MCF 10A (cell line): ENCODE results near the gene APBA1. TPM values are rescaled to one million over a fixed set of nuclear protein-coding genes. Genes with fewer than 3 reads are reported as not detected.

ENCODE experiments used
- BruUV-seq: library from RNA; stranded (reverse); fragments of 400-500 nt; replicated peaks from 2 replicates; lab custom pipeline; 2021; lab: Mats Ljungman, UMichigan
- CTCF ChIA-PET: fragments of 300-600 bp; sonication (Branson Sonifier 250); formaldehyde crosslinking; extraction: SDS; loops from one replicate; lab custom pipeline; 2021; ENCODE audit warnings: antibody characterized with exemption, inconsistent platforms; lab: Yijun Ruan, JAX
- POLR2A ChIA-PET: fragments of 300-600, 350-650 bp; sonication (Branson Sonifier 250); formaldehyde crosslinking; extraction: SDS; loops from one replicate; lab custom pipeline; 2020; ENCODE audit warnings: antibody characterized with exemption, inconsistent platforms; lab: Yijun Ruan, JAX
- DNase-seq: peaks from one replicate; pipeline ENCODE4 v3.0.0-alpha.2; 2018; ENCODE audit not compliant: unreplicated experiment
- H3K27ac Mint-ChIP-seq: one replicate; pipeline ENCODE4 v1.8.0; 2022; ENCODE audit warnings: mild to moderate bottlenecking, low read depth, mixed read lengths; ENCODE audit not compliant: unreplicated experiment
- H3K27me3 Mint-ChIP-seq: one replicate; pipeline ENCODE4 v1.8.0; 2022; ENCODE audit warnings: mixed read lengths; ENCODE audit not compliant: insufficient read depth, unreplicated experiment
- H3K36me3 Mint-ChIP-seq: one replicate; pipeline ENCODE4 v1.8.0; 2022; ENCODE audit warnings: mild to moderate bottlenecking, moderate library complexity, mixed read lengths; ENCODE audit not compliant: insufficient read depth, unreplicated experiment
- H3K4me1 Mint-ChIP-seq: one replicate; pipeline ENCODE4 v1.8.0; 2022; ENCODE audit warnings: mixed read lengths; ENCODE audit not compliant: insufficient read depth, unreplicated experiment
- H3K4me3 Mint-ChIP-seq: one replicate; pipeline ENCODE4 v1.8.0; 2022; ENCODE audit warnings: mild to moderate bottlenecking, moderate library complexity, mixed read lengths; ENCODE audit not compliant: unreplicated experiment
- H3K9me3 Mint-ChIP-seq: one replicate; pipeline ENCODE4 v1.8.0; 2022; ENCODE audit warnings: mixed read lengths; ENCODE audit not compliant: unreplicated experiment
- CTCF ChIP-seq: fragments of 200-600 bp; IDR thresholded peaks from one replicate; pipeline ENCODE4 v1.8.0; 2022; ENCODE audit warnings: antibody characterized with exemption, mild to moderate bottlenecking; ENCODE audit not compliant: unreplicated experiment
- intact Hi-C: fragments of 100-400 bp; cut with micrococcal nuclease; formaldehyde crosslinking; loops from 2 replicates; pipeline ENCODE4 v1.14.1; 2022
- total RNA-seq: library from RNA; stranded (reverse); gene quantifications from 2 replicates; pipeline ENCODE4 v1.2.3, GENCODE V29; 2022

APBA1 gene
- total RNA-seq, 1 experiment from 2014 or later = 0.07 TPM

- CTCF ChIA-PET = interaction anchor here (0.5 kb wide), 1 partner anchor 101 kb away, joined by 3 read pairs; no protein-coding TSS in a partner anchor
- no peak for TF ChIP-seq CTCF
- Mint-ChIP-seq H3K9me3 (no peaks in the 10 kb centered on the region), H3K27me3 (peaks cover 35% of the 10 kb centered on the region), H3K36me3 (no peaks in the 10 kb centered on the region), H3K4me1 (no peaks in the 10 kb centered on the region), H3K4me3 (no peak overlapping the region), H3K27ac (no peak overlapping the region)
- DNase-seq = no peak
- intact Hi-C loops = no loop called here
- BruUV-seq = no TSS peak
- POLR2A ChIA-PET = no interaction called here
These were observed 152.5 kb downstream of the APBA1 start for GRCh38 chr9:69519470-69520240.

- BruUV-seq = no TSS peak
- peaks cover 16% of the 10 kb centered on the region for H3K27me3 Mint-ChIP-seq
- H3K4me3 Mint-ChIP-seq = no peak overlapping the region
- no peaks in the 10 kb centered on the region for H3K36me3 Mint-ChIP-seq
- no peaks in the 10 kb centered on the region for H3K9me3 Mint-ChIP-seq
- ChIA-PET CTCF (interaction anchor here (1.1 kb wide), 1 partner anchor 34 kb away, joined by 3 read pairs; no protein-coding TSS in a partner anchor), POLR2A (no interaction called here)
- TF ChIP-seq CTCF = no peak
- intact Hi-C loops = no loop called here
- no peak for DNase-seq
- H3K4me1 Mint-ChIP-seq = no peaks in the 10 kb centered on the region
- H3K27ac Mint-ChIP-seq = no peak overlapping the region
These were observed 155.5 kb downstream of the APBA1 start for GRCh38 chr9:69516353-69517322.

- H3K9me3 Mint-ChIP-seq = no peaks in the 10 kb centered on the region
- H3K4me3 Mint-ChIP-seq = no peak overlapping the region
- no peak overlapping the region for H3K27ac Mint-ChIP-seq
- CTCF ChIA-PET = no interaction called here
- peaks cover 8% of the 10 kb centered on the region for H3K27me3 Mint-ChIP-seq
- no peaks in the 10 kb centered on the region for H3K36me3 Mint-ChIP-seq
- BruUV-seq = no TSS peak
- intact Hi-C loops = no loop called here
- H3K4me1 Mint-ChIP-seq = no peaks in the 10 kb centered on the region
- no peak for TF ChIP-seq CTCF
- POLR2A ChIA-PET = no interaction called here
- no peak for DNase-seq
These were observed 156.4 kb downstream of the APBA1 start for GRCh38 chr9:69515810-69516209.
